Measurements from ENCODE around the gene OR10AD1.
"Not testable (repeated sequence)": the region's sequence is repeated elsewhere in the genome, so short reads cannot be mapped to it uniquely, and the experiment has no call there.

OR10AD1 gene, protein sequence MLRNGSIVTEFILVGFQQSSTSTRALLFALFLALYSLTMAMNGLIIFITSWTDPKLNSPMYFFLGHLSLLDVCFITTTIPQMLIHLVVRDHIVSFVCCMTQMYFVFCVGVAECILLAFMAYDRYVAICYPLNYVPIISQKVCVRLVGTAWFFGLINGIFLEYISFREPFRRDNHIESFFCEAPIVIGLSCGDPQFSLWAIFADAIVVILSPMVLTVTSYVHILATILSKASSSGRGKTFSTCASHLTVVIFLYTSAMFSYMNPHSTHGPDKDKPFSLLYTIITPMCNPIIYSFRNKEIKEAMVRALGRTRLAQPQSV
- total RNA-seq = 0 to 0.06 (median 0) reads per million in 9 experiments

DNA sequence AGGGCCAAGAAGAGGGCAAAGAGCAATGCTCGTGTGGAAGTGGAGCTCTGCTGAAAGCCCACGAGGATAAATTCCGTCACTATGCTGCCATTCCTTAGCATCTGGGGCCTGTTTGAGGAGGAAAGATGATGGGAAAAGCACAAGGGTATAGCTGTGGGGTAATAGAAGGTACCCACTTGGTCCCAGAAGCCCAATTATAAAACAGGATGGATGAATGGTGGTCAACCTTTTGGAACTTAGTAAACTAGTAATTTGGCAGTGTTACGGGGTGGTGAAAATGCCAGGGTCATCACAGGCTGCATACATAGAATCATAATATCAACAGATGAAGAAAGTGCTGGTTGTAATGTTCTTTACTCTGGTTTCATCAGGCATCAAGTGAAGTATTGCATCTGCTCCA lies at the start of gene OR10AD1:
Gene OR10AD1, minus strand, starts transcription at position 101 of the 400 bp plus-strand sequence. Its CDS starts 0 bp downstream, at position 101.
- Mint-ChIP-seq H3K27me3 (no peaks in the 10 kb centered on the region), H3K27ac (no peak within 1 kb of the TSS), H3K4me1 (ENCODE audit: low read depth in 2 of 2) (peaks cover 22 to 29% of the 10 kb centered on the region in 2 donors), H3K36me3 (ENCODE audit: insufficient read depth) (peaks cover 11% of the 10 kb centered on the region), H3K4me3 (no peak within 1 kb of the TSS), H3K9me3 (peaks cover 8 to 24% of the 10 kb centered on the region in 2 donors)
- DNase-seq (no peak), ATAC-seq (replicated peaks) (no peak)

DNA sequence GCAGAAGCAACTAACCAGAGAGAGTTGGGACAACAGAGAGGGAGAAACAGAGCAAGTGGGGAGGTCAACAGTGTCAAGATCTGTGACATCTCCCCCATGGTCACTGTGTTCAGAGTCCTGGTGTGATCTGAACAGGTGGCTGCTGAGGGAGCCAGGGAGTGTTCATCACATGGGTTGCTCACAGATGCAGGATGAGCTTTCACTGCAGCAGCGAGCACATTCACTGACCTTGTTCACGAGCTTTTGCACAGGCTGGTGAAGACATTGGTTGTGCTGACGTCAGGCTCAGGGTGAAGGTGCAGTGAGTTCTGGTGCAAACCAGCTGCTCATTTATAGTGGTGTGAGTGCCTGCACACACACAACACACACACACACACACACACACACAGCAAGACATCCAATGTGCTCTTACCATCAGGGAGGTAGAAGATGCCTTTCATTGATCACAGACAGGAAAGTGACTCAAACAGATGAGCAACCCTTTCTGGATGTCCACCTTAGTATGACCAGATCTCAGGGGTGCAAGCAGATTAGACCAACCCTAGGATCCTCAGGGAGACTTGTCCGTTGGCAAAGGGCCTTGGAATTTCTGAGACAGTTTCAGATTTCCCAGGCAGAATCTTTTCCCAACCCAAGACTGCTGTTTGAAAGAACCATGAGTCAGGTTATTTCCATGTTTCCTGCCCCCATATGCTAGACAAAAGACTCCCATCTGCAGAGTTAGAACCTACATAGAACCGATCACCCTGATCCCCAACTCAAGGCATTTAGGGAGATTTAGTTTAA lies 44.3 kb upstream of the OR10AD1 start:
- Mint-ChIP-seq H3K4me3 (no peak overlapping the region), H3K27ac (no peak overlapping the region), H3K36me3 (ENCODE audit: insufficient read depth) (no peaks in the 10 kb centered on the region), H3K4me1 (ENCODE audit: low read depth in 2 of 2) (no peaks in the 10 kb centered on the region), H3K9me3 (no peaks in the 10 kb centered on the region), H3K27me3 (peaks cover 34 to 53% of the 10 kb centered on the region in 2 donors)
- DNase-seq = no peak
- no peak for ATAC-seq (replicated peaks)

DNA sequence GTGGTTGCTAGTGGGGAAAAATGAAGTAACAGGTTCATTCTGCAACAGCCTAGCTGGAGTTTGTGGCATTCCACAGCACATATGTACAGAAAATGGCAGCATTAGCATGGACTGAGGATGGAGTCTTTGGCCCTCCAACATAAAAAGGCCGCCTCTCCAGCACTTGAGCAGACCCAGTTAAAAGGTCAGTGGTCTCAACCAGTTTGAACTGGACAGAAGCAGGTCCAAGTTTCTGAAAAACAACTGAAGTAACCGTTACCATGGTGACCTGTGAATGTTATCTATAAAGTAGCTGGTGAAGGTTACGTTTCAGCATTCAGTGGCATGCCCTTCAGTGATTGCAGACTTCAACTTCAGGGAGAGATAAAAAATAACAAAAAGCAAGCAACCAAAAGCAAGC lies 34.1 kb upstream of the OR10AD1 start:
- Mint-ChIP-seq H3K36me3 (ENCODE audit: insufficient read depth) (no peaks in the 10 kb centered on the region), H3K4me3 (no peak overlapping the region)
- ATAC-seq (replicated peaks) = no peak

DNA sequence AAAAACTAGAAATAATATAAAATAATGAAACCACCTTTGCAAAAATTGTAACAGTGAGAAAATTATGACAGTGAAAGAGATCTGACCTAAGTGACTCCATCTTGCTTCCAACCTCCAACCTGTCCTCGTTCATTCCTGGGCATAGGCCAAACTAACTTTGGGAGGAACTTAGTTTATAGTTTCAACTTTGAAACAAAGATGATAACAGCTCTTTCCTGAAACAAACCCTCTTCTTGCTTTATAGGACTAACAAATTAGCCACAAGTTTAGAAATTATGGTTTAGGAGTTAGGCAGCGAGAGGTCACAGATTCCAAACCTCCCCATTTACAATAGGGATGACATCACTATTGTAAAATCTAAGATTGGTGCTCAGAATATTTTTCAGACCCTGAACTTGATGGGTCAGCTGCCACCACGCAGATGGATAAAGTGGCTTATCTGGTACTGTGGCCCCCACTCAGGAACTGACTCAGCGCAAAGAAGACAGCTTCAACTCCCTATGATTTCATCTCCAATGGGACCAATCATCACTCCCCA lies 32.8 kb upstream of the OR10AD1 start:
- ATAC-seq (replicated peaks) (no peak), DNase-seq (no peak)
- no peaks in the 10 kb centered on the region for H3K9me3 Mint-ChIP-seq
- H3K4me1 Mint-ChIP-seq (ENCODE audit: low read depth in 2 of 2) = no peaks in the 10 kb centered on the region
- peaks cover 19 to 23% of the 10 kb centered on the region in 2 donors for H3K27me3 Mint-ChIP-seq
- no peak overlapping the region for H3K4me3 Mint-ChIP-seq
- H3K27ac Mint-ChIP-seq = no peak overlapping the region
- H3K36me3 Mint-ChIP-seq (ENCODE audit: insufficient read depth) = no peaks in the 10 kb centered on the region

More for the DNA sequence above, 34.1 kb upstream of the OR10AD1 start:
- Mint-ChIP-seq H3K4me1 (ENCODE audit: low read depth in 2 of 2) (no peaks in the 10 kb centered on the region), H3K27ac (no peak overlapping the region), H3K9me3 (no peaks in the 10 kb centered on the region), H3K27me3 (peaks cover 14 to 36% of the 10 kb centered on the region in 2 donors)
- no peak for DNase-seq

DNA sequence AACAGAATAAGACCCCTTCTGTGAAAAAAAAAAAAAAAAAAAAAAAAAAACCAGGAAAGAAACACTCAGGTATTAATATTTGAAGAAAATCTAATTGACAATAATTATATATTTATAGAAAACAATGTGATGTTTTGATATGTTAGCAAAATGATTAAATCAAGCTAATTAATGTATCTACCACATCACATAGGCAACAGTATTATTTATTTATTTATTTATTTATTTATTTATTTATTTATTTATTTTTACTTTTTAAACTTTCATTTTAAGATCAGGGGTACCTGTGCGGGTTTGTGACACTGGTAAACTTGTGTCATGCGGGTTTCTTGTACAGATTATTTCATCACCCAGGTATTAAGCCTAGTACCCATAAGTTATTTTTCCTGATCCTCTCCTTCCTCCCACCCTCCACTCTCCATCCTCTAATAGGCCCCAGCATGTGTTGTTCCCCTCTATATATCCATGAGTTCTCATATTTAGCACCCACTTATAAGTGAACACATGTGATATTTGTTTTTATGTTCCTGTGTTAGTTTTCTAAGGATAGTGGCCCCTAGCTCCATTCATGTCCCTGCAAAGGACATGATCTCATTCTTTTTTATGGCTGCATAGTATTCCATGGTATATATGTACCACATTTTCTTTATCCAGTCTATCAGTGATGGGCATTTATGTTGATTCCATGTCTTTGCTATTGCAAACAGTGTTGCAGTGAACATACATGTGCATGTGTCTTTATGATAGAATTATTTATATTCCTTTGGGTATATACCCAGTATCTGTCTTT lies 28.3 kb upstream of the OR10AD1 start:
- not testable (repeated sequence) for ATAC-seq (replicated peaks); H3K27ac Mint-ChIP-seq; H3K9me3 Mint-ChIP-seq; H3K4me1 Mint-ChIP-seq (ENCODE audit: low read depth in 2 of 2); DNase-seq; H3K36me3 Mint-ChIP-seq (ENCODE audit: insufficient read depth); H3K4me3 Mint-ChIP-seq
- peaks cover 36 to 46% of the 10 kb centered on the region in 2 donors for H3K27me3 Mint-ChIP-seq

DNA sequence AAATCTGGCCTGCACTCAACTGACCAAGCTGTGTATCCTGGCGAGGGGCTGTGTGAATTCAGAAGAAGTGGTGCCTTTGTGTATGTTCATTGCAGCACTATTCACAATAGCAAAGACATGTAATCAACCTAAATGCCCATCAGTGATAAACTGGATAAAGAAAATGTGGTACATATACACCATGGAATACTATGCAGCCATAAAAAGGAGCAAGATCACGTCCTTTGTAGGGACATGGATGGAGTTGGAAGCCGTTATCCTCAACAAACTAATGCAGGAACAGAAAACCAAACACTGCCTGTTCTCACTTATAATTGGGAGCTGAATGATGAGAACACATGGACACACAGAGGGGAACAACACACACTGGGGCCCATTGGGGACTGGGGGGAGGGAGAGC lies 21.4 kb upstream of the OR10AD1 start:
- not testable (repeated sequence) for H3K27ac Mint-ChIP-seq; H3K36me3 Mint-ChIP-seq (ENCODE audit: insufficient read depth); H3K4me1 Mint-ChIP-seq (ENCODE audit: low read depth in 2 of 2); H3K9me3 Mint-ChIP-seq; DNase-seq; H3K4me3 Mint-ChIP-seq; ATAC-seq (replicated peaks)
- peaks cover 62 to 66% of the 10 kb centered on the region in 2 donors for H3K27me3 Mint-ChIP-seq

DNA sequence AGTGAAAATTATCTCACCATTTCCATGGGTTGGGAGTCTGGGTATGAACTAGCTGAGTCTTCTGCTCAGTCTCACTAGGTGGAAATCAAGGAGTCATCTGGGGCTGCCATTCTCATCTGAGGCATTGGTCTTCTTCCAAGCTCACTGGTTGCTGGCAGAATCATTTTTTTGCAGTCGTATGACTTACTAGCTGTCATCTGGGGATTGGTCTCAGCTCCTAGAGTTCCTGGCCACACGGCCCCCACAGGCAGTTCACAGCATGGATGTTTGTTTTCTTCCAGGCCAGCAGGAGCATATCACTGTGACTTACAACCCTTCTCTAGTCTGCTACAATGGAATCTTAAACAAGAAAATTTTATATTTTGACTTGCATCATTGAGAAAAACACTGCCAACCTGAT lies 18.6 kb upstream of the OR10AD1 start:
- ATAC-seq (replicated peaks) (no peak), DNase-seq (no peak)
- peaks cover 0 to 2% of the 10 kb centered on the region in 2 donors for H3K9me3 Mint-ChIP-seq
- H3K36me3 Mint-ChIP-seq (ENCODE audit: insufficient read depth) = no peaks in the 10 kb centered on the region
- H3K27me3 Mint-ChIP-seq = peaks cover 42 to 48% of the 10 kb centered on the region in 2 donors
- H3K4me1 Mint-ChIP-seq (ENCODE audit: low read depth in 2 of 2) = no peaks in the 10 kb centered on the region
- no peak overlapping the region for H3K27ac Mint-ChIP-seq
- H3K4me3 Mint-ChIP-seq = no peak overlapping the region

DNA sequence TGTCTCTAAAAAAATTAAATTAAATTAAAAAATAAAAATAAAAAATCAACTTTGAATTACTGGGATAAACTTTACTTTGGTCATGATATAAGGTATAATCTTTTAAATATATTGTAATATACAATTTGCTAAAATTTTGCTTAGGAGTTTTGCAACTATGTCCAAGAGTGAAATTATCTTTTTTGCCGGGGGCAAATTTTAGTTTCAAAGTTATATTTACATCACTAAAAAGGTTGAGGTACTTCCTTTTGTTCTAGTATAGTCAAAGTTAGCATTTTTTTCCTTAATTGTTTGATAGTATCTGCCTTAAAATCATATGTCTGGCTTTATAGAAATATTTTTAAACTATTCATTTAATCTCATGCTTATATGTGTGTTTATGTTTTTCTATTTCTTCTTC lies 17.6 kb upstream of the OR10AD1 start:
- ATAC-seq (replicated peaks) (no peak), DNase-seq (no peak)
- no peak overlapping the region for H3K4me3 Mint-ChIP-seq
- no peaks in the 10 kb centered on the region for H3K4me1 Mint-ChIP-seq (ENCODE audit: low read depth in 2 of 2)
- no peak overlapping the region for H3K27ac Mint-ChIP-seq
- no peaks in the 10 kb centered on the region for H3K36me3 Mint-ChIP-seq (ENCODE audit: insufficient read depth)
- H3K27me3 Mint-ChIP-seq = peaks cover 32 to 38% of the 10 kb centered on the region in 2 donors
- peaks cover 0 to 2% of the 10 kb centered on the region in 2 donors for H3K9me3 Mint-ChIP-seq

DNA sequence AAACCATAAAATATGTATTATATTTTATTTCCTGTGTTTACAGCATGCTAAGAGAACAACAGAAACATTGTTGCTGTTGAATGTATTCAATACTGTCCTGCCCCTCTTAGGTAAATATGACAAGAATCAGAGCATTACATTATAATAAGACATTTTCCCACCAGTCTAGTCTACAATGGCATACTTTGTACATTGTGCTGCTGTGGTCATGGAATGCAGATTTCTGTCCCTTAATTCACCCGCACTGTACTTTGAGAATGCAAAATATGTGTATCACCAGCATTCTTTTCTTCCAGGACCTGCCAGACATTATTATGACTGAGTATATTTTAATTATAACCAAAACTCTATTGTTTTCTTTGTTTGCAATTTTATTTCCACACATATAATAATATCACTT lies 16.5 kb upstream of the OR10AD1 start:
- H3K4me1 Mint-ChIP-seq (ENCODE audit: low read depth in 2 of 2) = no peaks in the 10 kb centered on the region
- H3K27me3 Mint-ChIP-seq = peaks cover 26 to 30% of the 10 kb centered on the region in 2 donors
- H3K27ac Mint-ChIP-seq = no peak overlapping the region
- H3K4me3 Mint-ChIP-seq = no peak overlapping the region
- peaks cover 0 to under 1% of the 10 kb centered on the region in 2 donors for H3K9me3 Mint-ChIP-seq
- ATAC-seq (replicated peaks) (no peak), DNase-seq (no peak)
- H3K36me3 Mint-ChIP-seq (ENCODE audit: insufficient read depth) = no peaks in the 10 kb centered on the region

DNA sequence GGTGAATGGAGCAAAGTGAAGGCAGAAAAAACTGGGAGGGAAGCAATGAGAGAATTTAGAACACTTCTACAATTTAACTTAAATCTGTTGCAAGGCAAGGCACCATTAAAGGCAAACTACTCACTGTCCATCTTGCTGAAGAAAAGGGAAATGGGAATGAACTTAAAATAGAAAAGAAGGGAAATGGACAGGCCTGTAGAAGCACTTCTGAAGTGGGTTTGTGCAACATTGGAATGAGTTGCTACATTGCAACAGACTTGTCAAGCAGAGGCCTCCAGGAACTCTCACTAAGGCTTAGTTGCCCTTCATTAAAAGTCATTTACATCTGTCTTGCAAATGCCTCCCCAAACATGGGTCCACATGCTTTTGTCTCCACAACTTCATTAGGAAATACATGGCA lies 13.7 kb upstream of the OR10AD1 start:
- Mint-ChIP-seq H3K36me3 (ENCODE audit: insufficient read depth) (no peaks in the 10 kb centered on the region), H3K9me3 (no peaks in the 10 kb centered on the region), H3K4me3 (no peak overlapping the region), H3K27me3 (peaks cover 14 to 18% of the 10 kb centered on the region in 2 donors), H3K4me1 (ENCODE audit: low read depth in 2 of 2) (peaks cover 2 to 10% of the 10 kb centered on the region in 2 donors), H3K27ac (no peak overlapping the region)
- ATAC-seq (replicated peaks) = no peak
- no peak for DNase-seq

DNA sequence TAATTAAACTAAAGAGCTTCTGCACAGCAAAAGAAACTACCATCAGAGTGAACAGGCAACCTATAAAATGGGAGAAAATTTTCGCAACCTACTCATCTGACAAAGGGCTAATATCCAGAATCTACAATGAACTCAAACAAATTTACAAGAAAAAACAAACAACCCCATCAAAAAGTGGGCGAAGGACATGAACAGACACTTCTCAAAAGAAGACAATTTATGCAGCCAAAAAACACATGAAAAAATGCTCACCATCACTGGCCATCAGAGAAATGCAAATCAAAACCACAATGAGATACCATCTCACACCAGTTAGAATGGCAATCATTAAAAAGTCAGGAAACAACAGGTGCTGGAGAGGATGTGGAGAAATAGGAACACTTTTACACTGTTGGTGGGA lies 6.4 kb upstream of the OR10AD1 start:
- H3K27me3 Mint-ChIP-seq = peaks cover 9 to 16% of the 10 kb centered on the region in 2 donors
- not testable (repeated sequence) for ATAC-seq (replicated peaks); H3K9me3 Mint-ChIP-seq; H3K4me3 Mint-ChIP-seq; H3K36me3 Mint-ChIP-seq (ENCODE audit: insufficient read depth); H3K27ac Mint-ChIP-seq; DNase-seq
- H3K4me1 Mint-ChIP-seq (ENCODE audit: low read depth in 2 of 2) = peaks cover 2 to 10% of the 10 kb centered on the region in 2 donors

DNA sequence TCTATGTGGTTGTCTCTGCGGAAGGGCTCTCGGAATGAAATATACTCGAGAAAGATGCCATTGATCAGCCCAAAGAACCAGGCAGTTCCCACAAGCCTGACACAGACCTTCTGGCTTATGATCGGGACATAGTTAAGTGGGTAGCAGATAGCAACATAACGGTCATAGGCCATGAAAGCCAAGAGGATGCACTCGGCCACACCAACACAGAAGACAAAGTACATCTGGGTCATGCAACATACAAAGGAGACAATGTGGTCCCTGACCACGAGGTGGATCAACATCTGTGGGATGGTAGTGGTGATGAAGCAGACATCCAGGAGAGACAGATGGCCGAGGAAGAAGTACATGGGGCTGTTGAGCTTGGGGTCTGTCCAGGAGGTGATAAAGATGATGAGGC lies 326 bp downstream of the OR10AD1 start:
- H3K36me3 Mint-ChIP-seq (ENCODE audit: insufficient read depth) = peaks cover 15% of the 10 kb centered on the region
- H3K27ac Mint-ChIP-seq = no peak overlapping the region
- H3K9me3 Mint-ChIP-seq = peaks cover 8 to 24% of the 10 kb centered on the region in 2 donors
- no peak overlapping the region for H3K4me3 Mint-ChIP-seq
- H3K27me3 Mint-ChIP-seq = no peaks in the 10 kb centered on the region
- no peak for DNase-seq
- H3K4me1 Mint-ChIP-seq (ENCODE audit: low read depth in 2 of 2) = peaks cover 22 to 29% of the 10 kb centered on the region in 2 donors
- ATAC-seq (replicated peaks) = no peak

DNA sequence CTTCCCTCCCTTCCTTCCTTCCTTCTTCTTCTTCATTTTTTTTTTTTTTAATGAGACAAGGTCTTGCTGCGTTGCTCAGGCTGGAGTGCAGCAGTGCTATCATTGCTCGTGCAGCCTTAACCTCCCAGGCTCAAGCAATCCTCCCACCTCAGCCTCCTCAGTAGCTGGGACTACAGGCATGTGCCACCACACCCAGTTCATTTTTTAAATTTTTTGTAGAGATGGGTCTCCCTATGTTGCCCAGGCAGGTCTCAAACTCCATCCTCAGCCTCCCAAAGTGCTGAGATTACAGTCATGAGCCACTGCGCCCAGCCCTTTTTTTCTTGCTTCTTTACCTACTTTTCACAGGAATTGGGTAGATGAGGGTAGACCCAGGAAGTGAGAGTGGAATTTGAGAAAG lies 1.6 kb downstream of the OR10AD1 start:
- DNase-seq (no peak), ATAC-seq (replicated peaks) (no peak)
- Mint-ChIP-seq H3K36me3 (ENCODE audit: insufficient read depth) (peaks cover 19% of the 10 kb centered on the region), H3K27me3 (no peaks in the 10 kb centered on the region), H3K9me3 (peaks cover 6 to 24% of the 10 kb centered on the region in 2 donors), H3K4me3 (peak overlapping the region in 1 of 2 donors; percentile 91), H3K27ac (no peak overlapping the region), H3K4me1 (ENCODE audit: low read depth in 2 of 2) (peaks cover 25 to 34% of the 10 kb centered on the region in 2 donors)

Measured in effector memory CD8-positive, alpha-beta T cell (primary cell).